Bronchial smooth muscle cell (primary cell): ENCODE measurements around the gene TNP2. TPM values are rescaled to one million over a fixed set of nuclear protein-coding genes. Genes with fewer than 3 reads are reported as not detected.

Experiments used
- total RNA-seq: library from RNA; depleted of rRNA; stranded (reverse); fragments of >200 nt; gene quantifications from 2 replicates; pipeline ENCODE4 v1.2.1, GENCODE V29; 2014

Gene TNP2
- not detected in 2 replicates for total RNA-seq

GRCh38 chr16:11268921-11269375 is at the start of gene TNP2:
TSS of gene TNP2 (minus strand) at chr16:11269325. CDS start at chr16:11269262, 63 bp downstream.

GRCh38 chr16:11280616-11281522 is 11.7 kb upstream of the TNP2 start, which contains the start of gene PRM1:
TSS of gene PRM1 (minus strand) at chr16:11281330. CDS start at chr16:11281238, 92 bp downstream.

GRCh38 chr16:11276143-11276895 is 7.2 kb upstream of the TNP2 start, which contains the start of gene PRM2:
TSS of gene PRM2 (minus strand) at chr16:11276480. CDS start at chr16:11276370, 110 bp downstream.

GRCh38 chr16:11272921-11273720 is 4.0 kb upstream of the TNP2 start, which contains the start of gene PRM3:
TSS of gene PRM3 (minus strand) at chr16:11273629. CDS start at chr16:11273595, 34 bp downstream.

GRCh38 chr16:11255737-11256660 is 13.1 kb downstream of the TNP2 start, which contains the start of gene SOCS1:
TSS of gene SOCS1 (minus strand) at chr16:11256204. CDS start at chr16:11255478, 726 bp downstream.

Other genes with a start within 250 kb of the TNP2 start
- 6.0 and 9.8 TPM in 2 replicates for gene SOCS1, start 13.1 kb downstream of the TNP2 start, total RNA-seq
- gene PRM3, start 4.3 kb upstream of the TNP2 start, total RNA-seq, result not detected in 2 replicates
- gene PRM2, start 7.2 kb upstream of the TNP2 start, total RNA-seq, result not detected in 2 replicates
- gene PRM1, start 12.0 kb upstream of the TNP2 start, total RNA-seq, result not detected in 2 replicates
- gene RMI2, start 76.1 kb upstream of the TNP2 start, total RNA-seq, result 1.5 and 6.1 TPM in 2 replicates